GM13977 (cell line): ENCODE results near the gene CACTIN.

Experiments
- DNase-seq: peaks from one replicate; pipeline ENCODE4 v3.0.0; 2012; ENCODE audit warnings: low spot score
- CTCF ChIP-seq: IDR thresholded peaks from 2 replicates; pipeline ENCODE4 v1.5.1; 2012; ENCODE audit warnings: mild to moderate bottlenecking, control low read depth; ENCODE audit not compliant: insufficient read depth; ENCODE audit errors: extremely low read depth, missing control alignments
- in situ Hi-C: fragments of 300-500 bp; cut with MboI; formaldehyde crosslinking; loops from one replicate; pipeline ENCODE4 v1.12.0; 2022; ENCODE audit warnings: low sequenced_read_pairs, low pct_unique_long_range_greater_than_20kb, mixed read lengths, inconsistent platforms; ENCODE audit not compliant: unreplicated experiment

Gene CACTIN

GRCh38 chr19:3657395-3657769, 30.8 kb upstream of the CACTIN start:
- no peak for TF ChIP-seq CTCF
- in situ Hi-C loops: no loop called here
- no peak for DNase-seq

- TF ChIP-seq CTCF: no peak
- no peak for DNase-seq
- in situ Hi-C loops: no loop called here
Observed at GRCh38 chr19:3656747-3657394, 30.3 kb upstream of the CACTIN start.

- no peak for DNase-seq
- in situ Hi-C loops: no loop called here
- TF ChIP-seq CTCF: no peak
Observed at GRCh38 chr19:3656073-3656746, 29.6 kb upstream of the CACTIN start.

GRCh38 chr19:3655402-3656072, 28.9 kb upstream of the CACTIN start:
- peak; percentile 69 for DNase-seq
- TF ChIP-seq CTCF: no peak
- in situ Hi-C loops: no loop called here

GRCh38 chr19:3653865-3654513, 27.4 kb upstream of the CACTIN start:
- in situ Hi-C loops: no loop called here
- no peak for DNase-seq
- TF ChIP-seq CTCF: no peak

- in situ Hi-C loops: no loop called here
- TF ChIP-seq CTCF: no peak
- no peak for DNase-seq
Observed at GRCh38 chr19:3653081-3653795, 26.6 kb upstream of the CACTIN start.
